GM21737 (cell line): ENCODE measurements around the gene AP3B2.
"Not testable (repeated sequence)": the region's sequence is repeated elsewhere in the genome, so short reads cannot be mapped to it uniquely, and the experiment has no call there.

Source experiments
- ATAC-seq: cut with Tn5 transposase; IDR thresholded peaks from one replicate; pipeline ENCODE4 v1.9.1; 2021; ENCODE audit warnings: mild to moderate bottlenecking, moderate library complexity; ENCODE audit not compliant: unreplicated experiment

AP3B2 gene

GRCh38 chr15:82650046-82650670 lies 59.5 kb downstream of the AP3B2 start:
- ATAC-seq, result no peak

GRCh38 chr15:82649226-82649999 lies 60.3 kb downstream of the AP3B2 start:
- ATAC-seq, result no peak

- no peak for ATAC-seq
Measured at GRCh38 chr15:82648257-82649103, 61.2 kb downstream of the AP3B2 start.

GRCh38 chr15:82647835-82648256 lies 61.8 kb downstream of the AP3B2 start:
- ATAC-seq, result no peak

GRCh38 chr15:82647045-82647834 lies 62.4 kb downstream of the AP3B2 start, which contains the start of gene CPEB1:
TSS of gene CPEB1 (minus strand) at chr15:82647363. CDS start at chr15:82628459, 18,904 bp downstream.
- ATAC-seq, result no peak

GRCh38 chr15:82646250-82647044 lies 63.2 kb downstream of the AP3B2 start:
- no peak for ATAC-seq

GRCh38 chr15:82644967-82645852 lies 64.5 kb downstream of the AP3B2 start:
- ATAC-seq, result not testable (repeated sequence)

- no peak for ATAC-seq
Measured at GRCh38 chr15:82643992-82644391, 65.7 kb downstream of the AP3B2 start.

- ATAC-seq, result no peak
Measured at GRCh38 chr15:82642656-82643055, 67.0 kb downstream of the AP3B2 start.

- ATAC-seq, result no peak
Measured at GRCh38 chr15:82641129-82641798, 68.4 kb downstream of the AP3B2 start.

- ATAC-seq, result no peak
Measured at GRCh38 chr15:82640672-82641071, 69.0 kb downstream of the AP3B2 start.

GRCh38 chr15:82635798-82636197 lies 73.9 kb downstream of the AP3B2 start:
- no peak for ATAC-seq

- ATAC-seq, result no peak
Measured at GRCh38 chr15:82630033-82630432, 79.6 kb downstream of the AP3B2 start.

- ATAC-seq, result no peak
Measured at GRCh38 chr15:82625136-82625535, 84.5 kb downstream of the AP3B2 start.

GRCh38 chr15:82624438-82624837 lies 85.2 kb downstream of the AP3B2 start:
- ATAC-seq, result no peak

GRCh38 chr15:82624008-82624407 lies 85.7 kb downstream of the AP3B2 start:
- no peak for ATAC-seq

GRCh38 chr15:82621970-82622369 lies 87.7 kb downstream of the AP3B2 start:
- ATAC-seq, result no peak

- ATAC-seq, result no peak
Measured at GRCh38 chr15:82613747-82614146, 95.9 kb downstream of the AP3B2 start.
